Psoas muscle (tissue), 8 donors: Measurements from ENCODE around the gene ELF5. TPM values are rescaled to one million over a fixed set of nuclear protein-coding genes. Genes with fewer than 3 reads are reported as not detected.
A peak's percentile ranks its signal among the peaks of the same experiment; 100 is the strongest.

Experiments used
- ATAC-seq, 4 donors: fragments of 200-7000 bp; cut with Tn5 transposase; one replicate each; pipeline ENCODE4 v1.9.1; 2020; ENCODE audit warnings: moderate library complexity in 3 of 4, mild to moderate bottlenecking in 2 of 4
- DNase-seq, 2 donors: peaks; one replicate each; pipeline ENCODE4 v3.0.0-alpha.2; 2020
- H3K27ac ChIP-seq: fragments of 200-600 bp; one replicate; pipeline ENCODE4 v1.8.0; 2022
- H3K27me3 ChIP-seq, 3 donors: fragments of 200-600 bp in 1 of 3; one replicate each; pipeline versions ENCODE4 v1.6.1 to v1.8.0; 2013 to 2022; ENCODE audit warnings: low read length in 2 of 3, mild to moderate bottlenecking in 2 of 3, moderate library complexity in 1 of 3; ENCODE audit not compliant: insufficient read depth in 3 of 3
- H3K36me3 ChIP-seq, 2 donors: fragments of 200-600 bp in 1 of 2; one replicate each; pipeline versions ENCODE4 v1.6.1 to v1.8.0; 2013 to 2022; ENCODE audit warnings: low read depth in 1 of 2, mild to moderate bottlenecking in 1 of 2, moderate library complexity in 1 of 2; ENCODE audit not compliant: insufficient read depth in 1 of 2
- H3K4me1 ChIP-seq: fragments of 200-600 bp; one replicate; pipeline ENCODE4 v1.8.0; 2022
- H3K4me3 ChIP-seq: fragments of 200-600 bp; one replicate; pipeline ENCODE4 v1.8.0; 2022; ENCODE audit warnings: mild to moderate bottlenecking
- H3K9me3 ChIP-seq: fragments of 200-600 bp; one replicate; pipeline ENCODE4 v1.8.0; 2022
- CTCF ChIP-seq: fragments of 200-600 bp; IDR thresholded peaks from one replicate; pipeline ENCODE4 v1.8.0; 2022; ENCODE audit warnings: antibody characterized with exemption
- WGBS, 3 donors: extraction: QIAGEN DNeasy Blood & Tissue Kit; methylation state at CpG; one replicate each; pipeline versions ENCODE4 v1.1.6 to v1.1.7; 2013; 5-methylcytosine and 5-hydroxymethylcytosine counted together
- intact Hi-C, 2 donors: fragments of 100-400 bp; cut with DNase I; formaldehyde crosslinking; loops; one replicate each; pipeline versions ENCODE4 v1.11.0 to v1.14.2; 2022
- polyA plus RNA-seq, 3 donors: library from polyadenylated mRNA; stranded (reverse); fragments of 200-250 nt; gene quantifications; one replicate each; pipeline ENCODE4 v1.2.3, GENCODE V29; 2013
- total RNA-seq, 4 donors: library from RNA; stranded (reverse); fragmentation: NEBNext Ultra II Directional in 2 of 4; extraction: Animal tissue kit (Norgen Biotek cat#: 25700) in 2 of 4; gene quantifications; one replicate each; pipeline versions ENCODE4 v1.2.1 to v1.2.4, GENCODE V29; 2021 to 2023
- donor health status: healthy with polysubstance abuse.
- donor health status: DM: no; HTN: no; CAD: no; lungs with moderate emphysema.
- donor health status: Bipolar disorder and iron deficiency.
- donor health status: healthy.
- donor health status: DM: yes; HTN: yes; CAD: no.
- donor health status: DM: no; HTN: no; CAD: no.
- donor health status: DM: no; HTN: no; CAD: no.
- donor health status: DM: yes; HTN: yes; CAD: no.

Gene ELF5
- total and polyA plus RNA-seq, 7 donors = 0.01 TPM; not detected in 6

- no peaks in the 10 kb centered on the region for H3K9me3 ChIP-seq
- intact Hi-C loops = no loop called here
- no peak for DNase-seq
- no peak for ATAC-seq
- H3K36me3 ChIP-seq = no peaks in the 10 kb centered on the region
- H3K27me3 ChIP-seq = no peaks in the 10 kb centered on the region
- no peak for TF ChIP-seq CTCF
- 94 to 100% (median 95%) methylated on average over 3 of the region's 3 CpGs for WGBS, 3 donors
- H3K4me3 ChIP-seq = no peak overlapping the region
- no peak overlapping the region for H3K27ac ChIP-seq
- H3K4me1 ChIP-seq = no peaks in the 10 kb centered on the region
Observed at GRCh38 chr11:34502949-34503348, 10.6 kb downstream of the ELF5 start.

- DNase-seq (no peak), ATAC-seq (no peak)
- Histone ChIP-seq H3K4me3 (no peak overlapping the region), H3K36me3 (no peaks in the 10 kb centered on the region), H3K9me3 (no peaks in the 10 kb centered on the region), H3K27me3 (no peaks in the 10 kb centered on the region), H3K27ac (no peak overlapping the region), H3K4me1 (no peaks in the 10 kb centered on the region)
- TF ChIP-seq CTCF = no peak
- intact Hi-C loops = no loop called here
- 38 to 52% (median 40%) methylated on average over 2 of the region's 2 CpGs for WGBS, 3 donors
Observed at GRCh38 chr11:34501949-34502348, 11.6 kb downstream of the ELF5 start.

- ATAC-seq (peak in 3 of 4 donors; percentile 50 to 69 (median 55)), DNase-seq (peak in 1 of 2 donors; percentile 49)
- H3K36me3 ChIP-seq = no peaks in the 10 kb centered on the region
- no peaks in the 10 kb centered on the region for H3K27me3 ChIP-seq
- H3K4me1 ChIP-seq = no peaks in the 10 kb centered on the region
- 46 to 58% (median 46%) methylated on average over 4 of the region's 4 CpGs for WGBS, 3 donors
- H3K4me3 ChIP-seq = no peak overlapping the region
- TF ChIP-seq CTCF = no peak
- H3K27ac ChIP-seq = no peak overlapping the region
- intact Hi-C loops = no loop called here
- H3K9me3 ChIP-seq = no peaks in the 10 kb centered on the region
Observed at GRCh38 chr11:34501500-34501899, 12.1 kb downstream of the ELF5 start.

- intact Hi-C loops = loop anchor here in 1 of 2 donors (10.0 kb wide), 1 partner anchor 325 kb away; no protein-coding TSS in a partner anchor
- DNase-seq (no peak), ATAC-seq (no peak)
- Histone ChIP-seq H3K4me3 (no peak overlapping the region), H3K9me3 (no peaks in the 10 kb centered on the region), H3K27ac (no peak overlapping the region), H3K27me3 (no peaks in the 10 kb centered on the region), H3K4me1 (no peaks in the 10 kb centered on the region), H3K36me3 (no peaks in the 10 kb centered on the region)
- 65 to 71% (median 70%) methylated on average over 3 of the region's 3 CpGs for WGBS, 3 donors
- TF ChIP-seq CTCF = no peak
Observed at GRCh38 chr11:34499719-34500500, 13.7 kb downstream of the ELF5 start.
